SK-N-SH (cell line): ENCODE data around the gene TEX54. TPM values are rescaled to one million over a fixed set of nuclear protein-coding genes. Genes with fewer than 3 reads are reported as not detected.
A peak's percentile ranks its signal among the peaks of the same experiment; 100 is the strongest.

Experiments
- CTCF ChIP-seq: fragments of 200-600 bp; sonication (generic); IDR thresholded peaks from 2 replicates; pipeline ENCODE4 v1.6.1; 2017; ENCODE audit warnings: antibody characterized with exemption, mild to moderate bottlenecking, moderate library complexity
- ELF1 ChIP-seq: IDR thresholded peaks from 2 replicates; pipeline ENCODE4 v1.4.0; 2012
- EP300 ChIP-seq, 2 experiments: IDR thresholded peaks; 2 replicates each; pipeline versions ENCODE4 v1.4.0 to v1.6.1; 2012; ENCODE audit warnings: borderline replicate concordance in 1 of 2, low read depth in 1 of 2, low read length in 1 of 2
- EZH2phosphoT487 ChIP-seq: fragments of 200-600 bp; sonication (generic); IDR thresholded peaks from 2 replicates; pipeline ENCODE4 v1.6.1; 2017; ENCODE audit warnings: low read depth, mixed run types, mild to moderate bottlenecking, antibody characterized with exemption, moderate library complexity, borderline replicate concordance
- FOSL2 ChIP-seq: IDR thresholded peaks from 2 replicates; pipeline ENCODE4 v1.4.0; 2012; ENCODE audit warnings: low read depth, mild to moderate bottlenecking, moderate library complexity, borderline replicate concordance
- FOXM1 ChIP-seq: IDR thresholded peaks from 2 replicates; pipeline ENCODE4 v1.4.0; 2012; ENCODE audit warnings: low read depth, mild to moderate bottlenecking
- GATA2 ChIP-seq: sonication (generic); formaldehyde crosslinking; IDR thresholded peaks from 2 replicates; pipeline ENCODE4 v1.5.0; 2020; ENCODE audit warnings: mild to moderate bottlenecking, missing genetic modification reagents
- MEF2A ChIP-seq: IDR thresholded peaks from 2 replicates; pipeline ENCODE4 v1.4.0; 2012; ENCODE audit warnings: low read depth, borderline replicate concordance
- NFIC ChIP-seq: IDR thresholded peaks from 2 replicates; pipeline ENCODE4 v1.4.0; 2012; ENCODE audit warnings: borderline replicate concordance
- NRF1 ChIP-seq: IDR thresholded peaks from 2 replicates; pipeline ENCODE4 v1.6.1; 2012; ENCODE audit warnings: low read depth, mild to moderate bottlenecking, low read length
- POLR2AphosphoS5 ChIP-seq: IDR thresholded peaks from 2 replicates; pipeline ENCODE4 v1.6.1; 2012; ENCODE audit warnings: low read depth, low read length
- RAD21 ChIP-seq: IDR thresholded peaks from 2 replicates; pipeline ENCODE4 v1.6.1; 2012; ENCODE audit warnings: mild to moderate bottlenecking, low read length
- RCOR1 ChIP-seq: fragments of 150-350 bp; IDR thresholded peaks from 2 replicates; pipeline ENCODE4 v1.6.1; 2017; ENCODE audit warnings: antibody characterized with exemption, low read length
- RXRA ChIP-seq: IDR thresholded peaks from 2 replicates; pipeline ENCODE4 v1.4.0; 2012; ENCODE audit warnings: low read depth, mild to moderate bottlenecking, borderline replicate concordance
- TCF12 ChIP-seq: IDR thresholded peaks from 2 replicates; pipeline ENCODE4 v1.4.0; 2012
- ZBTB33 ChIP-seq: IDR thresholded peaks from 2 replicates; pipeline ENCODE4 v1.4.0; 2012; ENCODE audit warnings: low read depth, borderline replicate concordance
- polyA plus RNA-seq, 3 experiments: library from polyadenylated mRNA; depleted of rRNA; stranded (reverse); fragments of >200 nt; gene quantifications; 2 replicates each; pipeline ENCODE4 v1.2.3, GENCODE V29; 2012
- TF ChIP-seq, protein P1 (sequence below): fragments of 150-350 bp; IDR thresholded peaks from 2 replicates; pipeline ENCODE4 v1.6.1; 2016; ENCODE audit warnings: mild to moderate bottlenecking, low read depth, low read length
- TF ChIP-seq, protein P2 (sequence below): IDR thresholded peaks from 2 replicates; pipeline ENCODE4 v1.4.0; 2012; ENCODE audit warnings: low read depth

Gene TEX54
- polyA plus RNA-seq, 1 of the 3 experiments (the other 2 are of a cell fraction), result not detected

DNA sequence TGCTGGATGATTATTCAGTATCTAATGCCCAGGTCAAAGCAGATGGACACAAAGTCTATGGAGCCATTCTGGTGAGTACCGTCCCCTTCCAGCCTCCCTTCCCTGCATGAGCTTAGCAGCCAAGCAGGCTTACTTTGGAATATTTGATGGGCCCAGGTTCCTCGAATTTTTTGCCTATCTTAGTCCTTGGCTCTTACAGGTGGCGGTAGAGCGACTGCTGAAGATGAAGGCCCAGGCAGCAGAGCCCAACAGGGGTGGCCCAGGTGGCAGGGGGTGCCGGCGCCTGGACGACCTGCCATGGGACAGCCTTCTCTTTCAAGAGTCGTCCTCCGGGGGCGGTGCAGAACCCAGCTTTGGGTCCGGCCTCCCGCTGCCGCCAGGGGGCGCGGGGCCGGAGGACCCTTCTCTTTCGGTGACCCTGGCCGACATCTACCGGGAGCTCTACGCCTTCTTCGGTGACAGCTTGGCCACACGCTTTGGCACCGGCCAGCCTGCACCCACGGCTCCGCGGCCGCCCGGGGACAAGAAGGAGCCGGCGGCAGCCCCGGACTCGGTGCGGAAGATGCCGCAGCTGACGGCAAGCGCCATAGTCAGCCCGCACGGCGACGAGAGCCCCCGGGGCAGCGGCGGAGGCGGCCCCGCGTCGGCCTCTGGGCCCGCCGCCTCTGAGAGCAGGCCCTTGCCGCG is 46.2 kb downstream of the TEX54 start (continued):
- no peak for TF ChIP-seq ELF1
- peak; percentile 59 for TF ChIP-seq RAD21
- 0 out of 2 replicates have a peak, but pooled peaks have one; percentile 13 for TF ChIP-seq FOXM1
- TF ChIP-seq, protein P1, sequence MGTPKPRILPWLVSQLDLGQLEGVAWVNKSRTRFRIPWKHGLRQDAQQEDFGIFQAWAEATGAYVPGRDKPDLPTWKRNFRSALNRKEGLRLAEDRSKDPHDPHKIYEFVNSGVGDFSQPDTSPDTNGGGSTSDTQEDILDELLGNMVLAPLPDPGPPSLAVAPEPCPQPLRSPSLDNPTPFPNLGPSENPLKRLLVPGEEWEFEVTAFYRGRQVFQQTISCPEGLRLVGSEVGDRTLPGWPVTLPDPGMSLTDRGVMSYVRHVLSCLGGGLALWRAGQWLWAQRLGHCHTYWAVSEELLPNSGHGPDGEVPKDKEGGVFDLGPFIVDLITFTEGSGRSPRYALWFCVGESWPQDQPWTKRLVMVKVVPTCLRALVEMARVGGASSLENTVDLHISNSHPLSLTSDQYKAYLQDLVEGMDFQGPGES, result no peak
- TF ChIP-seq, protein P2, sequence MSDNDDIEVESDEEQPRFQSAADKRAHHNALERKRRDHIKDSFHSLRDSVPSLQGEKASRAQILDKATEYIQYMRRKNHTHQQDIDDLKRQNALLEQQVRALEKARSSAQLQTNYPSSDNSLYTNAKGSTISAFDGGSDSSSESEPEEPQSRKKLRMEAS, result peak; percentile 48; the same call in 1 of the 2 replicates
- TF ChIP-seq RXRA, result no peak
- no peak for TF ChIP-seq NRF1
- TF ChIP-seq ZBTB33, result no peak
- no peak for TF ChIP-seq GATA2 (CRISPR knock-in tag)
- peak; percentile 91 for TF ChIP-seq CTCF
- no peak for TF ChIP-seq FOSL2
- TF ChIP-seq EP300 (IDR thresholded peaks at IDR 0.05; ENCODE audit: borderline replicate concordance in 1 of 2, low read depth in 1 of 2, low read length in 1 of 2), result no peak
- TF ChIP-seq POLR2AphosphoS5, result peak; percentile 27; the same call in 1 of the 2 replicates
- TF ChIP-seq RCOR1, result no peak
- no peak for TF ChIP-seq TCF12
- no peak for TF ChIP-seq EZH2phosphoT487
- TF ChIP-seq MEF2A, result no peak
- TF ChIP-seq NFIC, result no peak
